ENCODE results near the gene TEC.

Gene TEC

DNA sequence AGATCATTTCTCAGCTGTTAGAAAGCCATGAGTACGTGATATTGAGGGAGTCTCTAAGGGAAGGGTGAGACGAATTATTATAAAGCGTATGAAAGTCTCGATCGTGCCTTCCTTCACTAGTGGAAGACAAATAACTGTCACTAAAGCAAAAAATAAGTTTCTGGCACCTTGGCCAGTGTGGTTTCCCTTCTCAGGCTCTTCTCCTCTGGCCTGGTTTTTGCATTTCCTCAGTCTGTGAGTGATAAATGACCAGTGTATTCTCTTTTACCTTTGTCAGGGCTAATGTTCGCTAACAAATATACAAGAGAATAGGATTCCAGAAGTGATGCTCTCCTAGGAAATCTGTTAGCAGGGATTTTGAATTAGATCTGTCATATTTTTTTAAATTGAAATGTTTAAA lies 155.2 kb downstream of the TEC start:
- no peaks in the 10 kb centered on the region for H3K9me3 Mint-ChIP-seq
- H3K4me3 Mint-ChIP-seq: no peak overlapping the region
- ATAC-seq (replicated peaks; ENCODE audit: extremely low read depth, poor library complexity, severe bottlenecking) (no peak), DNase-seq (ENCODE audit: low spot score in 2 of 2) (no peak)
- peaks cover 27% of the 10 kb centered on the region for H3K4me1 Mint-ChIP-seq
- peaks cover 7% of the 10 kb centered on the region for H3K36me3 Mint-ChIP-seq (ENCODE audit: insufficient read depth)
- H3K27ac Mint-ChIP-seq (ENCODE audit: low read depth): no peak overlapping the region
- H3K27me3 Mint-ChIP-seq: no peaks in the 10 kb centered on the region

DNA sequence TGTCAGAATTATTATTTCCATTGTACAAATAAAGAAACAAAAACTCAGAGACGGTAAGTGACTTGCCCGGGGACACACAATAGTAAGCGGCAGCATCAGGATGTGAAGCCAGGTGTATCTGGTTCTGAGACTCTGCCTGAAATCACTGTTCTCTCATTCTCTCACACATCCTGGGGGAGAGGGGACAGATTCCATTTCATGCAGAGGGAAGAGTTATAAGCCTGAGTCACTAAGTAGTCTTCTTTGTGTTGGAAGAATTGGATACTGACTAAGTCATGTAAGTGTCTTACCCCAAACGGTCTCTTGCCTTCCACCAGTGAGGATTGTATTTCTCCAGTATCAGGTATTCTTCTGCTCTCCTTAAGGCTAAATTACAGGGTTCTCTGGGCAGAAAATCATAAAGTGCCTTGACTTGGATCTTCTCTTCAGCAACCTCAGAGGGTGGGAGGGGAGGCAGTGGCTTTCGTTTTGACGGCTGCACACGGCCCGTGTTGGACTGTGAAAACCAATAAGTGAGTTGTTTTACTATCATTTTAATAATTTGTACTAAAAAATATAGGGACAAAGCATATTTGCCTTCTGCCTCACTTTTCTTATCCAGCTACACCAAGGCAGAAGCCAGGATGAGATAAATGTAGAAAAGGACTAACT lies 157.5 kb downstream of the TEC start:
- no peaks in the 10 kb centered on the region for H3K9me3 Mint-ChIP-seq
- peak; percentile 45 for ATAC-seq (replicated peaks; ENCODE audit: extremely low read depth, poor library complexity, severe bottlenecking)
- no peak for DNase-seq (ENCODE audit: low spot score in 2 of 2)
- peaks cover 15% of the 10 kb centered on the region for H3K36me3 Mint-ChIP-seq (ENCODE audit: insufficient read depth)
- peaks cover 22% of the 10 kb centered on the region for H3K4me1 Mint-ChIP-seq
- peak overlapping the region; percentile 46 for H3K27ac Mint-ChIP-seq (ENCODE audit: low read depth)
- H3K27me3 Mint-ChIP-seq: no peaks in the 10 kb centered on the region
- peak overlapping the region; percentile 37 for H3K4me3 Mint-ChIP-seq

DNA sequence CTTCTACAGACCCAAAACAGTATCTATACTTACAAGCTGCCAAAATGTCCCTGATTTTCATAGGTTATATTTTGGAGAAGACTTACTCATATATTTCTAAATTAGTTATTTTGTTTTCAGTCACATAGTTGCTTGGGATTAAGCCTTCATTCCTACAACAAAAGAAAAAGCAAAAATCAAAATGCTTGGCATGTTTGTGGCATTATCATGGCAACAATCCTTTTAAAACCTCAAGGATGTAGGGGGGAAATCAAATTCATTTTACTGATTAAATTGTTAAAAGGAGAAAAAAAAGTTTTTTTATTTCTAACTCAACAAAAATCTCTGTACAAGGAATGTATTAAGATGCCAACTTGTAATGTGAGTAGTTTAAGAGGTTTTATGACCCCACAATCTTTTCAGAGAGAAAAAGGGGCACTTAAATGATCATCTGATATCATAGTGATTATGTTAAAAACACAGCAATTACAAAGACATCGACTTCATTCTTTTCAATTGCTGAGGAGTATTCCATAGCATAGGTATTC lies 159.1 kb downstream of the TEC start:
- no peaks in the 10 kb centered on the region for H3K9me3 Mint-ChIP-seq
- H3K27ac Mint-ChIP-seq (ENCODE audit: low read depth): no peak overlapping the region
- peaks cover 22% of the 10 kb centered on the region for H3K4me1 Mint-ChIP-seq
- H3K4me3 Mint-ChIP-seq: no peak overlapping the region
- no peaks in the 10 kb centered on the region for H3K27me3 Mint-ChIP-seq
- DNase-seq (ENCODE audit: low spot score in 2 of 2): no peak
- peaks cover 18% of the 10 kb centered on the region for H3K36me3 Mint-ChIP-seq (ENCODE audit: insufficient read depth)
- no peak for ATAC-seq (replicated peaks; ENCODE audit: extremely low read depth, poor library complexity, severe bottlenecking)

DNA sequence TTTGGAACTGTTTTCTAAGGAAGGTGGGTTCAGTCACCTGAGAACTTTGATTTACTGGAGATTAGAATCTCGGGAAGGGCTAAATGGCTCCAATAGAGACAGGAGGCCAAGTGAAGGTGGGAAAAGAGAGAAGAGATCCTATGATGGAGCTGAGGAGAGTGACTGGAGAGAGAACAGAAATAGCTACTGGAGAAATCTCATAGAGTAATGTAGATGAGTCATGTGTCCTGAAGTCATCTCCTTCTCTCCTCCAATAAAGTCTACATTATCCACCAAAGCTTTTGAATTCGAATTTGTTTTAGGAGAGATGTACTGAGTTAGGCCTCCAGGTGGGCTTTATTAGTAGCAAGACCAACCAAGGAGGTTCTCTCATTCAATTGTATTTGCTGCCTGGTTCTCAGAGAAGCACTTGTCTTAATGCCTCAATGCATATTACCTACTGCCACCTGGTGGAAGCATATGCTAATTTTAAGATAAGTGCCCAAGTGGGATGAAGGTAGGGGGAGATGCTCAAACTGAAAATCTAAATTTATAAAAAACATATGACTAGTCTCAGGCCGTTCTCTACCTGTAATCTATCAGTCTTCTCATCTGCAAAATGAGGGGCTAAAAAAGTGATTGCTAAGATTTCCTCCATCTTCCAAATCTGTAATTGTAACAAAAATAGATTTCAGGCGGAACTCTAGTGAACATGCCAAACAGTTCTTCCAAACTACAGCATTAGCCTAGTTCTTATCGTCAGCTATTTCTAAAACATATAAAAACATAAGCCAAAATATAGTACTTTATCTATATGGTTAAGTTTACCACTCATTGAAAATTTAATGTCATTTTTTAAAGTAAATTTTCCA lies 160.0 kb downstream of the TEC start:
- Mint-ChIP-seq H3K4me3 (no peak overlapping the region), H3K27ac (ENCODE audit: low read depth) (no peak overlapping the region), H3K4me1 (peaks cover 22% of the 10 kb centered on the region), H3K9me3 (no peaks in the 10 kb centered on the region), H3K27me3 (no peaks in the 10 kb centered on the region), H3K36me3 (ENCODE audit: insufficient read depth) (peaks cover 18% of the 10 kb centered on the region)
- no peak for DNase-seq (ENCODE audit: low spot score in 2 of 2)
- peak; percentile 43 for ATAC-seq (replicated peaks; ENCODE audit: extremely low read depth, poor library complexity, severe bottlenecking)

DNA sequence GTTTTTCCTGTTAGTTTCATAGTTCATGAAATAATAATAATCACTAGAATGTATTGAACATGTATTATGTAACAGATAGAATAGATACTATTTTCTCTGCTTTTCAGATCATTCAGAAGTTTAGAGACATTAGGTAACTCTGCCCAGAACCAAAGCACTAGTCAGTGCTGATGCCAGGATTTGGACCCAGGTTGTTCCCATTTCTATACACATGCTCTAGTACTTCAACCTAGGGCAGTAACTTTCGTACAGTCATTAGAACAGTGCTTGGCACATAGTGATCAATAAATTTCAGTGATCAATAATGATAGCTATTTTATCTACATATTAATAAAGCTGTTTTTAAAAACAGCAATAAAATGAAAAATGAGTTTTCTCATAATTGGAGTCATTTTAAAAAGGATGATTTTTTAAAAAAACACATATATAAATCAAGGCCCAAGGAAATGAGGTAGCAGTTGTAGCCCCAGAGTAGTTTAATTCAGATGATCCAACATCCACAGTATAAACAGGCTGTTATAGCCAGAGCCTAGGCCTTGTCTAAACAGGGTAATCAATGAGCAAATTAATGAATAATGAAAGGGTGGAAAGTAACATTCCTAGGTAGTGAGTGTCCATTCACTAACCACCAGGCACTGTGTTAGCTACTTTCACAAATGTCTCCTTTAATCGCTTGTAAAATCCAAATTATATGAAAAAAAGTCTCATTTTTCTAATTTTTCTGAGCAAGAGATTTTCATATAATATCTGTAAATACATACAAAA lies 161.1 kb downstream of the TEC start:
- H3K36me3 Mint-ChIP-seq (ENCODE audit: insufficient read depth): peaks cover 21% of the 10 kb centered on the region
- DNase-seq (ENCODE audit: low spot score in 2 of 2) (no peak), ATAC-seq (replicated peaks; ENCODE audit: extremely low read depth, poor library complexity, severe bottlenecking) (no peak)
- peaks cover 12% of the 10 kb centered on the region for H3K4me1 Mint-ChIP-seq
- no peaks in the 10 kb centered on the region for H3K27me3 Mint-ChIP-seq
- no peaks in the 10 kb centered on the region for H3K9me3 Mint-ChIP-seq
- H3K4me3 Mint-ChIP-seq: no peak overlapping the region
- no peak overlapping the region for H3K27ac Mint-ChIP-seq (ENCODE audit: low read depth)

DNA sequence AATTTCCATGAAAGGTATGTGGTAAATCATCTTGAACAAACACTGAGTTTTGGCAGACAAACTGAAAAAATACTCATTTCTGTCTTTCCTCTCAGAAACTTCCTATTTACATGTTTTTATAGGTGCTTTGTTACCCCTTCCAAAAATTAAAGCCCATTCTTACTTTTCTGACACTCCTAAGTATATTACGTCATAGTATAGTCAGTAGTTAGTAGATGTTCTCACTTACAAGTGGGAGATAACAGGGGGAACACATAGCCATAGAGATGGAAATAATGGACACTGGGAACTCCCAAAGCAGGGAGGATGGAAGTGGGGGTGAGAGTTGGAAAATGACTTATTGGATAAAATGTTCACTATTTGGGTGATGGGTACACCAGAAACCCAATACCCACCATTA lies 164.4 kb downstream of the TEC start:
- DNase-seq (ENCODE audit: low spot score in 2 of 2) (no peak), ATAC-seq (replicated peaks; ENCODE audit: extremely low read depth, poor library complexity, severe bottlenecking) (no peak)
- Mint-ChIP-seq H3K36me3 (ENCODE audit: insufficient read depth) (peaks cover 18% of the 10 kb centered on the region), H3K4me3 (no peak overlapping the region), H3K9me3 (no peaks in the 10 kb centered on the region), H3K27me3 (no peaks in the 10 kb centered on the region), H3K4me1 (no peaks in the 10 kb centered on the region), H3K27ac (ENCODE audit: low read depth) (no peak overlapping the region)

DNA sequence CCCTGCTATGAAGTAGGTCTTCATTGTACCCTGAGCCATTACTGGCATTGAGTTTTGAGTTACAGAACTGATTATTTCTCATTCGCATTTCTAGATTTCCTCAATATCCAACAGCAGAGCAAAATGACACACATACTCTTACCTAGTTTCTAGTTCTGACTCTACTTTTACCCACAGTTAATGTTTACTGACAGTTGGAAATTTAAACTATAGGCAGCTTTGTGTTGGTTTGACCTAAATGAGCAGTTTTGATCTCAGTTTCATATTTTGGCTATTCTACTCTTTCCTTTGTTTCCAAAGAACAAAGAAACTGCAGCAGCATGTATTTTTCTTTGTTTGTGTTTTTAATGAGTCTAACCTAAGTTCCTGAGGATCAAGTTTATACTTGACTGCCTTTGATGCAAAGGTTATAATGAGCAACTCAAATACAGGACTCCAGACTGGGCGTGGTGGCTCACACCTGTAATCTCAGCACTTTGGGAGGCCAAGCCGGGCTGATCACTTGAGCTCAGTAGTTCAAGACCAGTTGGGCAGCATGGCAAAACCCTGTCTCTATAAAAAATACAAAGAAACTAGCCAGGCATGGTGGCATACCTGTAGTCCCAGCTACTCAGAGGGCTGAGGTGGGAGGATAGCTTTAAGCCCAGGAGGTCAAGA lies 166.0 kb downstream of the TEC start:
- no peaks in the 10 kb centered on the region for H3K9me3 Mint-ChIP-seq
- no peaks in the 10 kb centered on the region for H3K27me3 Mint-ChIP-seq
- no peak for DNase-seq (ENCODE audit: low spot score in 2 of 2)
- no peak for ATAC-seq (replicated peaks; ENCODE audit: extremely low read depth, poor library complexity, severe bottlenecking)
- no peak overlapping the region for H3K27ac Mint-ChIP-seq (ENCODE audit: low read depth)
- H3K4me3 Mint-ChIP-seq: no peak overlapping the region
- peaks cover 15% of the 10 kb centered on the region for H3K36me3 Mint-ChIP-seq (ENCODE audit: insufficient read depth)
- H3K4me1 Mint-ChIP-seq: no peaks in the 10 kb centered on the region

DNA sequence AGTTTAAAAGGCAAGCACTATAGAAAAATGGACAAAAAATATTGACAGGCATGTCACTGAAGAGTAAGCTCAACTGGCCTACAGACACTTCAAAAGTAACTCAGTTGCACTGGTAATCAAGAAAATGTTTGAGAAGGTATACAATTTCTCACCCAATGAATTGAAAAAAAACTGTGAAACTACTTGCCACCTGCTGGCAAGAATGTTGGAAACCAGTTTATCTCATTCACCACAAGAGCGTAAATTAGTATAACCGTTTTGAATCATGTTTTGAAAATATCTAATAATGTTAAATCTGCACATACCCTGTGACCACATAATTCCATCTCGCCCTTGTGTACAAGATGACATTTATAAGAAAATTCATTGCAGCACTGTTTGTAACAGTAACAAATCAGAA lies 167.3 kb downstream of the TEC start:
- peaks cover 15% of the 10 kb centered on the region for H3K36me3 Mint-ChIP-seq (ENCODE audit: insufficient read depth)

DNA sequence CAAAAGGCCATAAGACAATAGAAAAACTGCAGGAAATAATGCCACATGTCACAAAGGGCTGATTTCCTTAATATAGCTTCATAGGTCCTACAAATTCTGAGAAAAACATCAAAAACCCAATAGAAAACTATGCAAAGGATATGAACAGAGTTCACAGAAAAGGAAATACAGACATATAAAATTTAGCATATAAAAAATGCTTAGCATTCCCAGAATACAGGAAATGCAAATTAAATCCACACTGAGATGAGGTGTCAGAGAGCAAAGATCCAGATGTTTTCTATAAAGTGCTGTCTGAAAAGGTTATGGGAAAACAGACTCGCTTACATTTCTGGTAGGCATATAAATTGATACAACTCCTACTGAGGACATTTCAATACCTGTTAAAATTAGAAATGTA lies 169.4 kb downstream of the TEC start:
- H3K4me3 Mint-ChIP-seq: no peak overlapping the region
- no peaks in the 10 kb centered on the region for H3K27me3 Mint-ChIP-seq
- H3K36me3 Mint-ChIP-seq (ENCODE audit: insufficient read depth): peaks cover 9% of the 10 kb centered on the region
- no peaks in the 10 kb centered on the region for H3K4me1 Mint-ChIP-seq
- DNase-seq (ENCODE audit: low spot score in 2 of 2) (no peak), ATAC-seq (replicated peaks; ENCODE audit: extremely low read depth, poor library complexity, severe bottlenecking) (no peak)
- H3K9me3 Mint-ChIP-seq: no peaks in the 10 kb centered on the region
- H3K27ac Mint-ChIP-seq (ENCODE audit: low read depth): no peak overlapping the region

More for the DNA sequence above, 167.3 kb downstream of the TEC start:
- H3K9me3 Mint-ChIP-seq: no peaks in the 10 kb centered on the region
- no peak overlapping the region for H3K4me3 Mint-ChIP-seq
- H3K27me3 Mint-ChIP-seq: no peaks in the 10 kb centered on the region
- H3K27ac Mint-ChIP-seq (ENCODE audit: low read depth): no peak overlapping the region
- H3K4me1 Mint-ChIP-seq: no peaks in the 10 kb centered on the region
- ATAC-seq (replicated peaks; ENCODE audit: extremely low read depth, poor library complexity, severe bottlenecking) (no peak), DNase-seq (ENCODE audit: low spot score in 2 of 2) (no peak)

DNA sequence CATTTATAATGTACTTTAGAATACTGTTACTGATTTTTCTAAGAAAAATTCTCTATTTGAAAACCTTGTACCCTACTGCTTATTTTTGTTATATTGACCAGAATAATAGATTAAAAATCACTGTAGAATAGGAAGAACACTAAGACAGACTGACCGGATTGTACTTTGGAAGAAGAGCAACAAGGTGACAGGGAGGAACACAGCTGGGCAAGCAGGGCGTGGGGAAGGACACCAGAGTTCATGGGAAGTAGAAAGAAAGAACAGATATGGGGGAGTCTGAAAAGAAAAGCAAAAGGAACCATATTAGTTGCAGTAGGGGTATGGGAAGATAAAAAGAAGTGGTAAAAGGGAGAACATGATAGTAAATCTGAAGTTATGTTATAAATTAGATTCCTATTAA lies 174.2 kb downstream of the TEC start:
- no peak for DNase-seq (ENCODE audit: low spot score in 2 of 2)
- Mint-ChIP-seq H3K27me3 (no peaks in the 10 kb centered on the region), H3K9me3 (no peaks in the 10 kb centered on the region), H3K4me1 (no peaks in the 10 kb centered on the region), H3K27ac (ENCODE audit: low read depth) (no peak overlapping the region), H3K36me3 (ENCODE audit: insufficient read depth) (peaks cover 8% of the 10 kb centered on the region), H3K4me3 (no peak overlapping the region)
- no peak for ATAC-seq (replicated peaks; ENCODE audit: extremely low read depth, poor library complexity, severe bottlenecking)

DNA sequence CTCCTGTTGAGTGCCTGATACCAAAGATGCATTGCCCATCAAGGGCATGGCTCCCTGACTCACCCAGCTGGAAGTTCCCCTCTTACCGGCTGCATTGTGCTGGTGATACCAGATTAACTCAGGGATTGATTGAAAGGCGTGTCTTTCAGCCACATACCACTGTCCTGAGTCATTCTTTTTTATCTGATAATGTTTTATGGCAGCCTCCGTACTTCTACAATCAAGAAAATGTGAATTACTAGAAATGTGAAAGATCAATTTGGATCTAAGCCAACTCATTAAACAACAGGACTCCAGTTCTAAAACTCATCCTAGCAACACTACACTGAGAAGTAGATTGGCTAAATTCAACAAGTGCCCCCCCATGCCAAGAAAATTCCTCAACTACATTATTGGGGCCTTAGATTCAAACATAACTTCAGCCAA lies 175.6 kb downstream of the TEC start:
- H3K36me3 Mint-ChIP-seq (ENCODE audit: insufficient read depth): peaks cover 8% of the 10 kb centered on the region
- ATAC-seq (replicated peaks; ENCODE audit: extremely low read depth, poor library complexity, severe bottlenecking) (no peak), DNase-seq (ENCODE audit: low spot score in 2 of 2) (no peak)
- H3K27me3 Mint-ChIP-seq: no peaks in the 10 kb centered on the region
- no peaks in the 10 kb centered on the region for H3K4me1 Mint-ChIP-seq
- H3K9me3 Mint-ChIP-seq: no peaks in the 10 kb centered on the region
- H3K27ac Mint-ChIP-seq (ENCODE audit: low read depth): no peak overlapping the region
- no peak overlapping the region for H3K4me3 Mint-ChIP-seq

DNA sequence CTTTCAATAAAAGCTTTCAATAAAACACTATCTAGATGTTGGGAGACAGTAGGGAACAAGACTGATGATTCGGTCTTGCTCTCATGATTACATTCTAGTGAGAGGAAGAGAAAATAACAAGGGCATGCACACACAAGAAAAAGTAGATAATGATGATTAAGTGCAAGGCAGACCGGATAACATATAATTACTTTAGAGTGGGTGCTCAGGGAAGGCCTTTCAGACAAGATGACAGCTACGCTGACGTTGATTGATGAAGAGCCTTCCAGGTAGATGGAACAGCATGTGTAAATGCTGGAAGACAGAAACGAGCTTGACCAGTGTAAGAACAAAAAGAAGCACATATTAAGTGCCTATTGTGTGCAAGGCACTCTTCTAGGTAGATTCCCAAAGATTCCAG lies 179.0 kb downstream of the TEC start:
- no peak for ATAC-seq (replicated peaks; ENCODE audit: extremely low read depth, poor library complexity, severe bottlenecking)
- H3K4me1 Mint-ChIP-seq: peaks cover 3% of the 10 kb centered on the region
- H3K27ac Mint-ChIP-seq (ENCODE audit: low read depth): no peak overlapping the region

More for the DNA sequence above, 179.0 kb downstream of the TEC start:
- Mint-ChIP-seq H3K36me3 (ENCODE audit: insufficient read depth) (peaks cover 6% of the 10 kb centered on the region), H3K4me3 (no peak overlapping the region), H3K27me3 (peaks cover 6% of the 10 kb centered on the region), H3K9me3 (no peaks in the 10 kb centered on the region)
- DNase-seq (ENCODE audit: low spot score in 2 of 2): no peak
